GM18870 (cell line): ENCODE measurements around the gene HP1BP3.
"Not testable (repeated sequence)": the region's sequence is repeated elsewhere in the genome, so short reads cannot be mapped to it uniquely, and the experiment has no call there.

Experiments
- ATAC-seq: cut with Tn5 transposase; IDR thresholded peaks from one replicate; pipeline ENCODE4 v1.9.1; 2021; ENCODE audit warnings: moderate library complexity; ENCODE audit not compliant: unreplicated experiment

HP1BP3 gene

DNA sequence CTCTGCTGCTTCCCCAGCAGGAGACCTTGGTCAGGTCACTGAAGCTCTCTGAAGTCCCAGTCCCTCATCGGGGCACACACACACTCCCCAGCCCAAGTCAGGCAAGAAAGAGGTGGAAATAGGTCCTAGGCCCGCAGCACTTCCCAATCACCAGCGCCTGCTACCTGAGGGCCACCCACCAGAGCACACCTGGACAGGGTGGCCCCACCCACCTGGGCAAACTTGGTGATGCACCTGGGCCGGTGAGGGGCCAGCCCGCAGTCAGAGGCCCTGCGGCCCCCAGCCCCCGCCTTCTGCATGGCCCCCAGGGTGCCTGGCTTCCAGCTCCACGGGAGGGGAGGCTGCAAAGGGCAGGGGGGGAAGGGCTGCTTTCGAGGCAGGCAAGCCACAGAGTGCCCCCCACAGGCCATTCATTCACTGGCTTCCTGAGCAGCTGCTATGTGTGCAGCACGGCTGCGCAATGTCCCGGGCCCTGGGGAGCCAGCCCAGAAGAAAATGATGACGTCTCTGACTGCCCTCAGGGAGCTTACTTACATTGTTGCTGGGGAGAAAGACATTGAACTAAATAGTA is 59.3 kb downstream of the HP1BP3 start:
- ATAC-seq: no peak

DNA sequence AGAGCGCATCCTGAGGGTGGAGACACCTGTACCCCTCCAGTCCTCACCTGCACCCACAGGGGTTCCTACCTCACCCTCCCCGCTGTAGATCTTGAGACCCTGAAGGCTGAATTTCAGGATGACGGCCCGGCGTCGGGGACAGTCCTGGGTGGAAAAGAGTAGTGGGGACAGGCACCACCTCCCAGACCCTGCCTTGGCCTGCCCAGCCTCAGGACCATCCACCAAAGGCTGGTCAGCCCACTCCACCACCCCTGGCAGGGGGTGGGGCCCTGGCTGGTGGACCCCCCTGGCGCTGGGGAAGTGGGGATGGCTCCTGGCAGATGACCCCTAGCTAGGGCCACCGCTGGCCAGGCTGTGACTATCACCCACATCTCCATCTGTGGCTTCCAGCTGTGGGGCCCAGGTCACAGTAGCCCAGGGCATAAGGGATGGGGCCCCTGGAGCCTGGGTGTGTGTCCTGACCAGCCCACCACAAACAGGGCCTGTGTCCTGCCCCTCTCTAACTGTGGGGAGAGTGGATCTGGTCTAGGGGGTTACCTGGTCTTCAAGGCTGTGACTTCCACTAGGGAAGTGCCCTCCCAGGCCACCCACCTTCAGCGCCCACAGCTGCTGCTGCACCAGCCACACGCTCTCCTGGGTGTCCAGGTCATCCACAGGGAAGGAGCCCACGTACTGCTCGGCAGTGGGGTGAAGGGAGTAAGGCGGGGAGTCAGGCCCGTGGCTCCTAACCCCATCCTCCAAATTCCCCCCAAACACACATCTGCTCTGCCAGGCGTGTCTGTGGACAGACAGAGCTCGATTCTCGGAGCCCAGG is 60.0 kb downstream of the HP1BP3 start:
- no peak for ATAC-seq

DNA sequence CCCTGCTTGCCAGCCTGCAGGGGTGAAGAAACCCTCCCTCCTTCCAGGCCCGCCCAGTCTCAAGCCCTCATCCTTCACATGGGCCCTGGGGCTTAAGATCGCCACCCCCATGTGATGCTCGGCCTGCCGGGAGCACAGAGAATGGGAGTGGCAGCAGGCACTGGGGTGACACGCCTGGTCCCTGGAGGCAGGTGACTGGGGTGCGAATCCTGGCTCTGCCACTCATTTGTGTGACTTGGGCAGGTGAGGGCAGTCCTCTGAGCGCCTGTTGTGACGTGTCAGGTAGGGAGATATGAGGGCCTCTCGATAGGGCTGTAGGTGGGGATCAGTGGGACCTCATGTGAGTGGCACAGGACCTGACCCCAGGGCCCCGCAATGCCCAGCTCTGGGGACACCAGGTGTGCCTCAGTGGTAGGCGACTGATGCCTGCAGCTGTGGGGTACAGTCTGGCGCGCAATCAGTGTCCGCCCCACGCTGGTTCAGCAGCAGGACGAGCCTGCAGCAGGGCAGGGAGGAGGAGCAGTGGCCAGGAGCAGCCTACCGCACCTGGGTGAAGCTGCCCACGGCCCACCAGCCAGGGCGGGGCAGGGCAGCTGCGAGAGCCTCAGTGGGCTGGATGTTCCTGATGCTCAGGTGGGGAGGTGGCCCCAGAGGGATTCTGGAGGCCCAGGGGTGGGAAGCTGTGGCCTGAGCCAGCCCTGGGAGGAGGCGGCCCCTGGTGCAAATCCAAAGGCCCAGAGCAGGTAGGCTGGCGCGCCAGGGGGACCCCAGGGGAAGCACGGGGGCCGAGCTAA is 60.8 kb downstream of the HP1BP3 start:
- no peak for ATAC-seq

- ATAC-seq: no peak
These were observed 61.7 kb downstream of the HP1BP3 start for GRCh38 chr1:20725189-20726117.

- no peak for ATAC-seq
These were observed 62.5 kb downstream of the HP1BP3 start for GRCh38 chr1:20724364-20725188.

- no peak for ATAC-seq
These were observed 63.4 kb downstream of the HP1BP3 start for GRCh38 chr1:20723537-20724363.

DNA sequence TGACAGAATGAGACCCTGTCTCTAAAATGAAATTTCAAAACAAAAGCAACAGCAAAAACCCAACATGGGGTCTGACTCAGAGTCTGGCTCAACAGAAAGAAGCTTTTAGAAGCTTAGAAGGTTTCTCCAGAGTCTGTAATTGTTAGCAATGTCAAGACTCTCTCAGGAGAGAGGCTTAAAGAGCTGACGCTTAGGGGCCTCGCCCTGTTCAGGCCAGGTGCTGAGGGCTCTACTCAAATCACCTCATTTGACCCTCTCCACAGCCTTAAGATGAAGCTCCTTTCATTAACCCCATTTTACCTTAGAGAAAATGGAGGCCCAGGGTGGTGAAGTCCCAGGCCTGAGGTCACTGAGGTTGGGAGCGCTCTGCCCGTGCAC is 64.0 kb downstream of the HP1BP3 start:
- ATAC-seq: no peak

DNA sequence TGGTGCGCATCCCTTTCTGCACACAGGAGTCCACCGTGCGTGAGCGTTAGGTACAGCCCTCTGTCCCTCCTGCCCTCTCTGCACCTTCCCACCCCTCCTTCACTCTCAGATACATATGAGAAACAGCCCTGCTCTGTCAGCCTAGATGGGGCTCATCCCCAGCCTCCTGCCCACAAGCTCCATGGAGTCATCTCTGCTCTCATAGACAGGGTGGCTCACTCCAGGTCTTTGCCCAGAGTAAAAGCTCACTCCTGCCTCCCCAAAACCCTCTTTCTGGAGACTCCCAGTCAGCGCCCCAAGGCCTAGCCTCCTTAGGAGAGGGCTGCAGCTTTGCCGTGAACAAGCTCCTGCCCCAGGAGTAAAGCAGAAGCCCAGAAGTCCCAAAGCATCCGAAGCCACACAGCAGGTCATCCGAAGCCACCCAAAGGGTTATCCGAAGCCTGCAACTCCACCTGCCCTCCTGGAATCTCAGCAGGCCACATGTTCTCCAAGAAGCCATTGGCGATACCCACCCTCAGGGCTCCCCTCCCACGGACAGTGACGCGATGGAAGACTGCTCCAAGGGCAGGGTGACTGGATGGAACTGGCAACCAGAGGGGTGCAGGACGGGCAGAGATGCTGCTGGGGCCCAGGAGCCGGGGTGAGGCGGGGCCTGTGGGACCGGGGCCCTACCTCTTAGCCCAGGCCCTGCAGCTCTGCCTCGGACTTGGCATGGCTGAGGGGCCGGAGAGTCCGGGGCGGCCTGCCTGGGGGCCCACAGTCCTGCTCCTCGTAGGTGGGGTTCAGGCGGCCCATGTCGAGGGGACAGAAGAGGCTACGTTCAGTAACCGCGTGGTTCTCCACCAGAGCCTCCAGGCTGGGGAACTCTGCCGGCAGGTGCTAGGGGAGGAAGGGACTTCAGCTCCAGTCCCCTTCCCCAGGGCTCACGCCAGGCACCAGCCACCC is 65.7 kb downstream of the HP1BP3 start:
- ATAC-seq: no peak

DNA sequence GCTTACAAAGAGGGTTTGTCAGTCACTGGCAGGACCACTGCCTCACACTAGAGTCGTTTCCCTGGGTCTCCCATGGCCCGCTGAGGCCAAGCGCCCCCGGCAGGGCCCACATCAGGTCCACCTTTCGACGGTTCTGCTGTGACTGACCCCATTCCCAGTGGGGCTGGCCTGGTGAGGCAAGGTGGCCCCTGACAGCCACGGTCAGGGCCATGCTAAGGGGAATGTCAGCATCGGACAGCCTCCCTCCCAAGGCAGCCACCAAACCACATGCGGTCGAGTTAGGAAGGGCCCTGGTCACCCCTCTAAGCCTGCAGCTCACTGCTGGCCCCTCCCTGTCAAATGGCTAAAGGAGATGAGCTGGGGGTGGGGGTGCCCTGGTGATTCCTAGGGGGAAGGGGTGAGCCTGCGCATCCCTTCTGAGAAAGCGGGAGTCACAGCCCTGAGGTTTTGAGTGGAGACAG is 66.4 kb downstream of the HP1BP3 start:
- ATAC-seq: no peak

DNA sequence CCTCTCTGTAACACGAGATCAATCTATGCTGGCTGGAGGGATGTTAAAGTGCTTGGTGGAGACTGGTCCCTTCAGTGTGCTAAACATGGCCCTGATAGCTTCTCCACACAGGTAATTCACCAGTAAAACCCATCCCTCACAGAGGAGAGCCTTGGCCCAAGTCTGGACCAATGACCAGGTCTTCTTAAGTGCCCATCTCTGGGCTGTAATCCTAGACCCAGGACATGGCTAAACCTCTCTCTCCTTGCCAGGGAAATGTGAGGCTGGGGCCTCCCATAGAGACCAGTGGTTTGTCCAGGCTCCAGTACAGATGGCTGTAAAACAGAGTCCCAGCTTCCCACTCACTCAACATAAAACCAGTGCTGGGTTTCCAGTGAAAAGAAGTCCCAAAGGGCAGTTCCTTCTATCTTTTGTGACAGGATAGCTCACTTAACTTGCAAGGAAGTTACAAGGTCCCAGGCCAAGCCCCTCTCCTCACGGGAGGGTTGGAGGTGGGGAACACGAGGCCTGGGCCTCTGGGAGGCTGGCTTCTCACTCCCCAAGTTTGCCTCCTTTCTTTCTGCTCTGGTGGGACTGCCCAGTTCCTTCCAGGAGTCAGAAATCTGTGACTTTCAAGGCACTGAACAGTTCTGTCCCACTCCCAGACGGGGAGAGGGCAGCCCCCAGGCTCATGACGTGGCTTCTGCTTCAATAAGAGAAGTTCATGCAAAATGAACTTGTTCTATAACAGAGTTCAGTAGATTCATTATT is 67.1 kb downstream of the HP1BP3 start:
- ATAC-seq: no peak

DNA sequence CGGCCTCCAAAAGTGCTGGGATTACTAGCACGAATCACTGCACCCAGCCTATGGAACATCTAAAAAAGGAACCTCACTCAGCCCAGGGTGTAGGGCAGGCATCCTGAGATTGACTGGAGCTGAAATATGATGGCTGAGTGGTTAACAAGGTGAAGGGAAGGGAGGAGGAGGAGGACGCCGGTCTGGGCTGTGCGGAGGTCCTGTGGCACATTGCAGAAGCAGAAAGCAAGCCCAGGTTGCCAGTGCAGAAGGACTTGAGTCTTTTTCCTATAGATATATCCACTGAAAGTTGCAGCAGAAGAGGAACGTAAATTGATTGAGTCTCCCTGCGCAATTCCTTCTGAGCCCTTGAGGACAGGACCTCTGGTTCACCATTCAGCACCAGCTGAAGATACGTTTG is 67.8 kb downstream of the HP1BP3 start:
- ATAC-seq: no peak

- not testable (repeated sequence) for ATAC-seq
These were observed 68.7 kb downstream of the HP1BP3 start for GRCh38 chr1:20718343-20718882.

DNA sequence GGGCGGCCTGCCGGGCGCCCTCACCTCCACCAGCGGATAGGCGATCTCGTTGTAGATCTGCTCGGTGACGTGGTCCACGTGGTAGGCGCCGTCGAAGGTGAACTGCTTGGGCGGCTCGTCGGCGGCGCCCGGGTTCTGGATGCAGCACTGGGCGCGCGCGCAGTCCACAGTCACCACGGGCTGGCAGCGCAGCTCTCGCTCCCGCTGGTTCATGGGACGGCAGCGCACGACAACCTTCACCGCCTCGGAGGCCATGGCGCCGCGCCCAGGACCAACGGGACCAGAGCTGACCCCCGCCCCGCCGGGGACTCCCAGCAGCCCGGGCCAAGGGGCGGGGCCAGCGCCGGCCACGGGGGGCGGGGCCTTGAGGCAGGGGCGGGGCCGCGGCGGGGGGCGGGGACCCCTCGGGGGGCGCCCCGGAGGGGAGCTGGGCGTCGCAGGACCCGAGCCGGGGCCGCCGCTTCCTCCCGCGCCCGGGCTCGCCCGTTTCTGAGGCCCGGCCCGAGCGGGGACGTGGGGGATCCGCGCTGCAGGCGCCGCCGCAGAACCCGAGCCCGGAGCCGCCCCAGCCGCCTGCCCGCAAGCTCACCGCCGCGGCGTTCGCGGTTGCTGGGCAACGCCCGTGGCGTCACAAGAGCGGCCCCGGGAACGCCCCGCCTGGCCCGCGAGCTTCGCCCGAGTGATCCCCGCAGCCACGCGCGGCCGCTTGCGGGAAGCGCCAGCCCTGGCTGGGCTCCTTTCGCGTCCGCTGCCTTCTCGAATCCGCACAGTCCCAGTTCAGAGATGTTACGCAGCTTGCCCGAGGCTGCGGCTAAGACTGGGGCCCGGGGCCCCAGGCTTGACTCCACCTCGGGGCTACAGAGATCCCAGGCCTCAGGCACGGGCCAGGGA is 69.4 kb downstream of the HP1BP3 start, which contains the start of gene KIF17:
Gene KIF17 (minus strand): TSS at position 556 of the 891 bp plus-strand sequence. CDS start 301 bp downstream, at position 255.
- ATAC-seq: no peak

DNA sequence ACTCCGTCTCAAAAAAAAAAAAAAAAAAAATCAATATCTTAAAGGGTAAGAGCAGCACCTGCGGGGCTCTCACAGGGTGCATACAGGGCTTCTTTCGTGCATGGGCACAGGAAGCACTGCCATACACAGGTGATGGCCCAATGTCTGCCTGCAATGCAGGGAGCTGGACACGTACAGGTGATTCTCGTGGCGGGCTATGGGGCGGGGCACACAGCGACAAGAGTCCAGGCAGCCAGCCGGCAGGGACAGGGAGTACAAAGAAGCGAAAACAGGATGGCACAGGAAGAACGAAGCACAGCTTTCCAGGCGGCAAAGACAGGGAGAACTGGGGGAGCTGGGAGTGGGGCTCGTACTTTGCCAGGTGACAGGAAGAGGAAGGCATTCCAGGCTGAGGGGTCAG is 70.9 kb downstream of the HP1BP3 start:
- no peak for ATAC-seq

DNA sequence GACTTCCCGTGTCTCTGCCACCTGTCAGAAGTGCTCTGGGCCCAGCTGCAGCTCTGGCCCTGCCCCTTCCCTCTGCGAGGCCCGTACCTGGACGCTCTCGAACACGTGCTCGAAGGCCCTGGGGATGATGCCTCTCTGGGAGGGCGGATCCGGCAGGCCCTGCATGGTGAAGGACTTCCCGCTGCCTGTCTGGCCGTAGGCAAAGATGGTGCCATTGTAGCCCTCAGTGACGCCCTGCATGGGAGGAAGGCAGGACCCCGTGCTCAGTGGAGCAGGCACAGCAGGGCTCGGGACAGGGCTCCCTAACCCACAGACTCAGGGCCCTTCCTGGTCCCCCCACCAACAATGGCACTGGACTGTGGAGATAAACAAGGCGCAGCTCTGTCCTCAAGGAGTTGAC is 71.7 kb downstream of the HP1BP3 start:
- no peak for ATAC-seq

DNA sequence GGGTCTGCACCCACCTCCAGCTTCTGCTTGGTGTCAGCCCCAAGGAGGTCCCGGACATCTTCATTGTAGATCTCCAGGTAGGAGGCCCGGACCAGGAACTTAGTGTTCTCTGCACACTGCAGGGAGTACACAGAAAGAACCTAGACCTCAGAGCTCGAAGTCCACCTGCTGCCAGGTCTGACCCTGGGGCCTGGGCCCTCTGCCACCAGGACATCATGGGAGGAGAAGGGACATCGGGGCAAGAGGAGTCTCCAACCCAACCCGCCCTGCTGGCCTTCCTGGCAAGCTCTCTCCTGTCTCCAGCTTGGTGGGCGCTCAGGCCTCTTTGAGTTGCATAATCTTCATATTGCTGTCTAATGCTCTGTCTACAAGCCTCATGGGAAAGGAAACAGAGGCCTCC is 73.7 kb downstream of the HP1BP3 start:
- no peak for ATAC-seq
